H1 (cell line): Measurements from ENCODE around the gene PLEKHA4. TPM values are rescaled to one million over a fixed set of nuclear protein-coding genes. Genes with fewer than 3 reads are reported as not detected.
A peak's percentile ranks its signal among the peaks of the same experiment; 100 is the strongest.

Source experiments
- CTCF ChIA-PET: fragments of 300-600 bp; sonication (Branson Sonifier 250); formaldehyde crosslinking; loops from one replicate; lab custom pipeline; 2021; ENCODE audit not compliant: partially characterized antibody; lab: Charles Lee
- POLR2A ChIA-PET: fragments of 300-600 bp; sonication (Branson Sonifier 250); formaldehyde crosslinking; loops from one replicate; lab custom pipeline; 2021; ENCODE audit warnings: inconsistent platforms; ENCODE audit not compliant: partially characterized antibody; lab: Charles Lee
- DNase-seq, 2 experiments: peaks; one replicate each; pipeline versions ENCODE4 v3.0.0 to v3.0.0-alpha.2; 2010 to 2022; ENCODE audit warnings: low spot score in 2 of 2, low read depth in 1 of 2, mixed read lengths in 1 of 2
- FAIRE-seq: peaks from 2 replicates; lab custom pipeline; 2011; peaks lifted over from hg19 to GRCh38; lab: Jason Lieb, UNC
- H2AFZ ChIP-seq: 2 replicates; pipeline ENCODE4 v1.8.1; 2012; ENCODE audit warnings: low read length, inconsistent platforms
- H2AK5ac ChIP-seq: 2 replicates; pipeline ENCODE4 v1.6.1; 2013; ENCODE audit warnings: low read depth, low read length
- H2BK120ac ChIP-seq: replicated peaks from 2 replicates; pipeline ENCODE3; 2013; ENCODE audit warnings: low read depth, low read length, inconsistent platforms
- H2BK12ac ChIP-seq: 2 replicates; pipeline ENCODE4 v1.6.1; 2013; ENCODE audit warnings: low read depth, low read length
- H2BK15ac ChIP-seq: 2 replicates; pipeline ENCODE4 v1.6.1; 2013; ENCODE audit warnings: low read length
- H2BK20ac ChIP-seq: 2 replicates; pipeline ENCODE4 v1.6.1; 2013; ENCODE audit warnings: low read length
- H2BK5ac ChIP-seq: 2 replicates; pipeline ENCODE4 v1.6.1; 2013; ENCODE audit warnings: low read depth, low read length
- H3K14ac ChIP-seq: 2 replicates; pipeline ENCODE4 v1.6.1; 2013; ENCODE audit warnings: inconsistent platforms; ENCODE audit not compliant: insufficient read length
- H3K18ac ChIP-seq: 2 replicates; pipeline ENCODE4 v1.6.1; 2013; ENCODE audit warnings: low read length; ENCODE audit errors: extremely low read depth
- H3K23ac ChIP-seq: 2 replicates; pipeline ENCODE4 v1.6.1; 2013; ENCODE audit warnings: inconsistent platforms; ENCODE audit not compliant: insufficient read length
- H3K23me2 ChIP-seq: 2 replicates; pipeline ENCODE4 v1.6.1; 2013; ENCODE audit warnings: low read depth, low read length
- H3K27ac ChIP-seq: 2 replicates; pipeline ENCODE4 v1.6.1; 2011; ENCODE audit warnings: low read depth, low read length, inconsistent platforms
- H3K27me3 ChIP-seq, 4 experiments: replicated peaks in 1 of 4; 1 replicate in 1 of 4; 2 replicates in 3 of 4; pipeline versions ENCODE4 v1.6.1 to v1.8.1; 2011 to 2013; ENCODE audit warnings: low read length in 3 of 4, mild to moderate bottlenecking in 3 of 4, inconsistent platforms in 2 of 4, mixed read lengths in 2 of 4, moderate library complexity in 1 of 4; ENCODE audit not compliant: control insufficient read depth in 3 of 4, insufficient read depth in 3 of 4; ENCODE audit errors: extremely low read depth in 1 of 4
- H3K36me3 ChIP-seq, 4 experiments: 2 replicates each; pipeline versions ENCODE4 v1.6.1 to v1.8.1; 2011 to 2013; ENCODE audit warnings: mild to moderate bottlenecking in 4 of 4, low read length in 3 of 4, moderate library complexity in 2 of 4, control low read depth in 1 of 4, inconsistent platforms in 1 of 4; ENCODE audit not compliant: insufficient read depth in 4 of 4, control insufficient read depth in 2 of 4
- H3K4ac ChIP-seq: replicated peaks from 2 replicates; pipeline ENCODE3; 2013; ENCODE audit warnings: low read length, low read depth, mixed read lengths, inconsistent platforms; ENCODE audit not compliant: insufficient read length
- H3K4me1 ChIP-seq, 4 experiments: replicated peaks in 1 of 4; 1 replicate in 1 of 4; 2 replicates in 3 of 4; pipeline versions ENCODE4 v1.6.1 to v1.8.1; 2011 to 2013; ENCODE audit warnings: low read length in 3 of 4, inconsistent platforms in 2 of 4, mixed read lengths in 1 of 4; ENCODE audit not compliant: insufficient read depth in 4 of 4, control insufficient read depth in 3 of 4
- H3K4me2 ChIP-seq, 2 experiments: 2 replicates each; pipeline versions ENCODE4 v1.6.1 to v1.8.1; 2011 to 2013; ENCODE audit warnings: low read depth in 2 of 2, low read length in 2 of 2, control low read depth in 1 of 2, inconsistent platforms in 1 of 2, mild to moderate bottlenecking in 1 of 2; ENCODE audit not compliant: insufficient read depth in 1 of 2
- H3K4me3 ChIP-seq, 4 experiments: fragments of 200-600, 300-600 bp in 1 of 4; sonication (generic), shearing (Covaris generic), sonication (Bioruptor Twin) in 1 of 4; 2 replicates each; pipeline versions ENCODE4 v1.5.1 to v1.8.1; 2011 to 2016; ENCODE audit warnings: low read length in 4 of 4, low read depth in 3 of 4, control low read depth in 2 of 4, inconsistent platforms in 2 of 4, mild to moderate bottlenecking in 2 of 4, mixed read lengths in 1 of 4, moderate library complexity in 1 of 4; ENCODE audit not compliant: insufficient read depth in 2 of 4; ENCODE audit errors: extremely low read depth in 1 of 4
- H3K56ac ChIP-seq: replicated peaks from 2 replicates; pipeline ENCODE3; 2013; ENCODE audit warnings: low read depth, mild to moderate bottlenecking, mixed read lengths, low read length, inconsistent platforms; ENCODE audit not compliant: insufficient read length
- H3K79me1 ChIP-seq: 2 replicates; pipeline ENCODE4 v1.6.1; 2013; ENCODE audit warnings: low read depth, low read length, control low read depth
- H3K79me2 ChIP-seq, 2 experiments: 2 replicates each; pipeline versions ENCODE4 v1.6.1 to v1.8.1; 2012 to 2013; ENCODE audit warnings: low read length in 2 of 2, mild to moderate bottlenecking in 2 of 2, inconsistent platforms in 1 of 2; ENCODE audit not compliant: insufficient read depth in 2 of 2, control insufficient read depth in 1 of 2
- H3K9ac ChIP-seq, 4 experiments: replicated peaks in 1 of 4; 1 replicate in 1 of 4; 2 replicates in 3 of 4; pipeline versions ENCODE4 v1.6.1 to v1.8.1; 2011 to 2013; ENCODE audit warnings: low read depth in 3 of 4, low read length in 3 of 4, control low read depth in 2 of 4, mild to moderate bottlenecking in 2 of 4, moderate library complexity in 2 of 4, inconsistent platforms in 1 of 4; ENCODE audit errors: extremely low read depth in 1 of 4
- H3K9me3 ChIP-seq, 2 experiments: 2 replicates each; pipeline versions ENCODE4 v1.6.1 to v1.8.1; 2012 to 2013; ENCODE audit warnings: mild to moderate bottlenecking in 2 of 2, moderate library complexity in 2 of 2, control low read depth in 1 of 2, inconsistent platforms in 1 of 2, low read depth in 1 of 2, low read length in 1 of 2, mixed read lengths in 1 of 2; ENCODE audit not compliant: insufficient read depth in 2 of 2
- H4K20me1 ChIP-seq, 2 experiments: replicated peaks in 1 of 2; 2 replicates each; pipeline versions ENCODE3 to v1.8.1; 2011 to 2013; ENCODE audit warnings: inconsistent platforms in 2 of 2, low read length in 2 of 2, mild to moderate bottlenecking in 1 of 2; ENCODE audit not compliant: insufficient read depth in 2 of 2, control insufficient read depth in 1 of 2
- H4K5ac ChIP-seq: 2 replicates; pipeline ENCODE4 v1.6.1; 2013; ENCODE audit warnings: low read length, low read depth, mixed read lengths, inconsistent platforms; ENCODE audit not compliant: insufficient read length
- H4K8ac ChIP-seq: 2 replicates; pipeline ENCODE4 v1.8.0; 2013; ENCODE audit warnings: mild to moderate bottlenecking, moderate library complexity, low read length, inconsistent platforms; ENCODE audit not compliant: insufficient read depth; ENCODE audit errors: extremely low read depth
- H4K91ac ChIP-seq: replicated peaks from 2 replicates; pipeline ENCODE3; 2013; ENCODE audit warnings: low read length, mixed read lengths, inconsistent platforms; ENCODE audit not compliant: insufficient read length
- ASH2L ChIP-seq: fragments of 200-600, 300-600 bp; sonication (generic); IDR thresholded peaks from one replicate; pipeline ENCODE4 v1.7.1; 2017; ENCODE audit warnings: low read length
- BCL11A ChIP-seq, 2 experiments: IDR thresholded peaks; one replicate each; pipeline ENCODE4 v1.6.1; 2011; ENCODE audit warnings: low read depth in 2 of 2, low read length in 2 of 2, mild to moderate bottlenecking in 2 of 2
- CBX8 ChIP-seq: fragments of 300-800, 300-1000 bp; sonication (generic); IDR thresholded peaks from 2 replicates; pipeline ENCODE4 v1.7.1; 2016; ENCODE audit warnings: low read depth, low read length, borderline replicate concordance
- EZH2 ChIP-seq: fragments of 200-600 bp; sonication (generic); IDR thresholded peaks from 2 replicates; pipeline ENCODE4 v1.7.1; 2012; ENCODE audit warnings: low read depth, mild to moderate bottlenecking, moderate library complexity, low read length, inconsistent platforms; ENCODE audit not compliant: severe bottlenecking
- GTF2F1 ChIP-seq: IDR thresholded peaks from 2 replicates; pipeline ENCODE4 v1.6.1; 2012; ENCODE audit warnings: low read depth, low read length, improper control_type of control experiment, borderline replicate concordance
- HDAC6 ChIP-seq: IDR thresholded peaks from one replicate; pipeline ENCODE4 v1.7.1; 2012; ENCODE audit warnings: low read depth, mild to moderate bottlenecking, inconsistent platforms, low read length, moderate library complexity
- KDM5A ChIP-seq: fragments of 200-600 bp; IDR thresholded peaks from 2 replicates; pipeline ENCODE4 v1.7.1; 2012; ENCODE audit warnings: mild to moderate bottlenecking, low read length, inconsistent platforms, mixed read lengths
- POLR2A ChIP-seq, 2 experiments: IDR thresholded peaks; 1 replicate in 1 of 2; 2 replicates in 1 of 2; pipeline ENCODE4 v1.6.1; 2011; ENCODE audit warnings: low read depth in 2 of 2, low read length in 2 of 2, mild to moderate bottlenecking in 2 of 2; ENCODE audit errors: control extremely low read depth in 1 of 2
- POLR2AphosphoS5 ChIP-seq: IDR thresholded peaks from 2 replicates; pipeline ENCODE4 v1.6.1; 2011; ENCODE audit warnings: low read depth, low read length
- SP1 ChIP-seq: IDR thresholded peaks from 2 replicates; pipeline ENCODE4 v1.6.1; 2011; ENCODE audit warnings: low read depth, low read length
- SUZ12 ChIP-seq: fragments of 200-600 bp; sonication (generic); IDR thresholded peaks from 2 replicates; pipeline ENCODE4 v1.6.1; 2012; ENCODE audit warnings: mild to moderate bottlenecking, inconsistent platforms, low read length, moderate library complexity, mixed read lengths
- TCF12 ChIP-seq: IDR thresholded peaks from 2 replicates; pipeline ENCODE4 v1.6.1; 2011; ENCODE audit warnings: low read depth, mild to moderate bottlenecking, low read length
- WGBS, 2 experiments: shearing (Covaris generic) in 1 of 2; methylation state at CpG; one replicate each; pipeline versions ENCODE4 v1.1.6 to v1.1.7; 2013 to 2015; ENCODE audit warnings: low lambda C conversion rate in 2 of 2, mixed read lengths in 2 of 2, inconsistent platforms in 1 of 2, low coverage in 1 of 2, missing lambda C conversion rate in 1 of 2; ENCODE audit not compliant: insufficient replicate concordance in 2 of 2, insufficient coverage in 1 of 2, insufficient read length in 1 of 2; ENCODE audit errors: extremely low coverage in 1 of 2, missing lambda C conversion rate in 1 of 2; 5-methylcytosine and 5-hydroxymethylcytosine counted together
- polyA plus RNA-seq, 7 experiments: library from polyadenylated mRNA; depleted of rRNA in 3 of 7; stranded (reverse) in 5 of 7; unstranded in 2 of 7; fragments of >200 nt in 5 of 7; fragments of 200-250 nt in 2 of 7; gene quantifications; 1 replicate in 5 of 7; 2 replicates in 1 of 7; 4 replicates in 1 of 7; pipeline versions ENCODE4 v1.2.1 to v1.2.3, GENCODE V29; 2011 to 2013; ENCODE audit warnings: missing spikeins in 2 of 7, mixed read lengths in 2 of 7
- total RNA-seq: library from RNA; stranded (reverse); fragmentation: NEBNext Ultra II Directional; extraction: Animal tissue kit (Norgen Biotek cat#: 25700); gene quantifications from 2 replicates; pipeline ENCODE4 v1.2.1, GENCODE V29; 2021

Gene PLEKHA4
- total and polyA plus RNA-seq, 2 of the 8 experiments (the other 6 are each of a cell fraction or from before 2014, with no cell fraction given) = 8.2 to 18.0 TPM

- Histone ChIP-seq H3K18ac (peak within 1 kb of the TSS; percentile 91), H3K4me1 (peaks cover 0 to 2% (median 0%) of the 10 kb centered on the region in 4 experiments; a peak in 2 of 7 replicates), H3K36me3 (peaks cover 0 to 10% (median 3%) of the 10 kb centered on the region in 4 experiments; a peak in 6 of 8 replicates), H3K4me3 (peak within 1 kb of the TSS; percentile 42 to 70 (median 53)), H3K4ac (no peak within 1 kb of the TSS), H3K4me2 (peak within 1 kb of the TSS; percentile 50 to 81), H4K91ac (peak within 1 kb of the TSS; percentile 66), H3K23me2 (peaks cover 11% of the 10 kb centered on the region; the same call in 1 of the 2 replicates), H2BK12ac (peak within 1 kb of the TSS; percentile 6; the same call in 1 of the 2 replicates), H2BK120ac (peak within 1 kb of the TSS; percentile 92), H2BK5ac (peak within 1 kb of the TSS; percentile 15; the same call in 1 of the 2 replicates), H3K27me3 (no peaks in the 10 kb centered on the region), H2AK5ac (no peak within 1 kb of the TSS), H3K27ac (peak within 1 kb of the TSS; percentile 56; the same call in 1 of the 2 replicates), H3K23ac (no peak within 1 kb of the TSS), H2BK15ac (peak within 1 kb of the TSS; percentile 72), H3K79me1 (no peaks in the 10 kb centered on the region), H4K8ac (peak within 1 kb of the TSS; percentile 97), H2BK20ac (no peak within 1 kb of the TSS), H2AFZ (no peak within 1 kb of the TSS), H4K20me1 (no peaks in the 10 kb centered on the region), H3K9ac (peak within 1 kb of the TSS in 2 of 4 experiments; percentile 26 to 40; a peak in 5 of 7 replicates), H4K5ac (peak within 1 kb of the TSS; percentile 95), H3K79me2 (no peaks in the 10 kb centered on the region), H3K9me3 (no peaks in the 10 kb centered on the region), H3K14ac (no peak within 1 kb of the TSS), H3K56ac (peak within 1 kb of the TSS; percentile 89)
- ChIA-PET CTCF (interaction anchor here (0.5 to 3.3 kb wide), 28 partner anchors 9 to 1017 kb away, joined by 3 to 25 read pairs (median 4); partner anchors contain the start of genes BCAT2 and FUT2), POLR2A (interaction anchor here (0.8 to 2.5 kb wide), 15 partner anchors 9 to 191 kb away, joined by 3 to 15 read pairs (median 4); partner anchors contain the start of genes CA11 and PPP1R15A)
- no peak for FAIRE-seq
- 4% methylated on average over 16 of the region's 35 CpGs; no CpG with 5 or more reads in 1 of the 2 experiments for WGBS, 2 experiments
- DNase-seq = peak; percentile 64 to 80
- TF ChIP-seq ASH2L (peak; percentile 23), BCL11A (IDR thresholded peaks at IDR 0.05; ENCODE audit: low read depth in 2 of 2, low read length in 2 of 2) (no peak), KDM5A (no peak), CBX8 (no peak), SUZ12 (no peak), EZH2 (no peak), TCF12 (no peak), HDAC6 (no peak), POLR2AphosphoS5 (no peak), POLR2A (IDR thresholded peaks at IDR 0.05; ENCODE audit: control extremely low read depth in 1 of 2, low read depth in 2 of 2, low read length in 2 of 2) (no peak), SP1 (no peak), GTF2F1 (no peak)
These were observed 32.1 kb downstream of the PLEKHA4 start, which contains the start of gene HSD17B14 for GRCh38 chr19:48836089-48837017. TSS of gene HSD17B14 (minus strand) at chr19:48836491. CDS start at chr19:48836411, 80 bp downstream.
